ENCODE results near the gene LUZP4. TPM values are rescaled to one million over a fixed set of nuclear protein-coding genes. Genes with fewer than 3 reads are reported as not detected.

LUZP4 gene
- total RNA-seq, 1 experiment from 2014 or later: not detected

GRCh38 chrX:115266300-115266699 is 23.2 kb upstream of the LUZP4 start:
- no peaks in the 10 kb centered on the region for H3K4me1 Mint-ChIP-seq (ENCODE audit: low read depth, unreplicated experiment)
- no peaks in the 10 kb centered on the region for H3K27me3 Mint-ChIP-seq (ENCODE audit: unreplicated experiment)
- no peak overlapping the region for H3K27ac Mint-ChIP-seq (ENCODE audit: unreplicated experiment)
- CTCF ChIA-PET: no interaction called here
- intact Hi-C loops (cut with micrococcal nuclease; ENCODE audit: unreplicated experiment): no loop called here
- H3K4me3 Mint-ChIP-seq (ENCODE audit: low read depth, unreplicated experiment): no peak overlapping the region
- no peak for TF ChIP-seq CTCF (IDR thresholded peaks at IDR 0.05; ENCODE audit: unreplicated experiment)
- H3K9me3 Mint-ChIP-seq (ENCODE audit: low read depth, unreplicated experiment): no peaks in the 10 kb centered on the region
- BruUV-seq (replicated peaks): no TSS peak
- H3K36me3 Mint-ChIP-seq (ENCODE audit: insufficient read depth, unreplicated experiment): no peaks in the 10 kb centered on the region
- no peak for DNase-seq

GRCh38 chrX:115268421-115268820 is 21.1 kb upstream of the LUZP4 start:
- intact Hi-C loops (cut with micrococcal nuclease; ENCODE audit: unreplicated experiment): loop anchor here (1.0 kb wide), 1 partner anchor 41 kb away; no protein-coding TSS in a partner anchor
- no peaks in the 10 kb centered on the region for H3K27me3 Mint-ChIP-seq (ENCODE audit: unreplicated experiment)
- H3K4me1 Mint-ChIP-seq (ENCODE audit: low read depth, unreplicated experiment): no peaks in the 10 kb centered on the region
- H3K9me3 Mint-ChIP-seq (ENCODE audit: low read depth, unreplicated experiment): no peaks in the 10 kb centered on the region
- BruUV-seq (replicated peaks): no TSS peak
- H3K27ac Mint-ChIP-seq (ENCODE audit: unreplicated experiment): no peak overlapping the region
- DNase-seq: peak; percentile 7
- no peaks in the 10 kb centered on the region for H3K36me3 Mint-ChIP-seq (ENCODE audit: insufficient read depth, unreplicated experiment)
- no peak overlapping the region for H3K4me3 Mint-ChIP-seq (ENCODE audit: low read depth, unreplicated experiment)
- CTCF ChIA-PET: no interaction called here
- TF ChIP-seq CTCF (IDR thresholded peaks at IDR 0.05; ENCODE audit: unreplicated experiment): no peak

GRCh38 chrX:115269051-115269683 is 20.3 kb upstream of the LUZP4 start:
- BruUV-seq (replicated peaks): no TSS peak
- no peaks in the 10 kb centered on the region for H3K27me3 Mint-ChIP-seq (ENCODE audit: unreplicated experiment)
- no peaks in the 10 kb centered on the region for H3K36me3 Mint-ChIP-seq (ENCODE audit: insufficient read depth, unreplicated experiment)
- DNase-seq: no peak
- intact Hi-C loops (cut with micrococcal nuclease; ENCODE audit: unreplicated experiment): no loop called here
- no peak overlapping the region for H3K27ac Mint-ChIP-seq (ENCODE audit: unreplicated experiment)
- no peaks in the 10 kb centered on the region for H3K9me3 Mint-ChIP-seq (ENCODE audit: low read depth, unreplicated experiment)
- no peak overlapping the region for H3K4me3 Mint-ChIP-seq (ENCODE audit: low read depth, unreplicated experiment)
- H3K4me1 Mint-ChIP-seq (ENCODE audit: low read depth, unreplicated experiment): no peaks in the 10 kb centered on the region
- CTCF ChIA-PET: interaction anchor here (0.6 kb wide), 1 partner anchor 295 kb away, joined by 3 read pairs; no protein-coding TSS in a partner anchor
- no peak for TF ChIP-seq CTCF (IDR thresholded peaks at IDR 0.05; ENCODE audit: unreplicated experiment)

- no peak for DNase-seq
- H3K4me1 Mint-ChIP-seq (ENCODE audit: low read depth, unreplicated experiment): no peaks in the 10 kb centered on the region
- H3K27me3 Mint-ChIP-seq (ENCODE audit: unreplicated experiment): no peaks in the 10 kb centered on the region
- TF ChIP-seq CTCF (IDR thresholded peaks at IDR 0.05; ENCODE audit: unreplicated experiment): no peak
- intact Hi-C loops (cut with micrococcal nuclease; ENCODE audit: unreplicated experiment): loop anchor here (2.0 kb wide), 1 partner anchor 58 kb away; no protein-coding TSS in a partner anchor
- no peak overlapping the region for H3K27ac Mint-ChIP-seq (ENCODE audit: unreplicated experiment)
- CTCF ChIA-PET: interaction anchor here (1.1 kb wide), 1 partner anchor 15 kb away, joined by 3 read pairs; no protein-coding TSS in a partner anchor
- peaks cover 2% of the 10 kb centered on the region for H3K9me3 Mint-ChIP-seq (ENCODE audit: low read depth, unreplicated experiment)
- H3K4me3 Mint-ChIP-seq (ENCODE audit: low read depth, unreplicated experiment): no peak overlapping the region
- no TSS peak for BruUV-seq (replicated peaks)
- H3K36me3 Mint-ChIP-seq (ENCODE audit: insufficient read depth, unreplicated experiment): no peaks in the 10 kb centered on the region
Observed at GRCh38 chrX:115284877-115285276, 4.6 kb upstream of the LUZP4 start.
